Ammon's horn (tissue), 1 donor: ENCODE data around the gene LCE6A.
A peak's percentile ranks its signal among the peaks of the same experiment; 100 is the strongest.

Source experiments
- DNase-seq: peaks from one replicate; pipeline ENCODE4 v3.0.0-alpha.2; 2016; ENCODE audit warnings: low spot score

Gene LCE6A

GRCh38 chr1:152842556-152842955 lies at the start of gene LCE6A:
TSS of gene LCE6A (plus strand) at chr1:152842856. CDS start at chr1:152843521, 665 bp downstream.
- DNase-seq: no peak

- DNase-seq: no peak
Observed at GRCh38 chr1:152795686-152796085, 47.0 kb upstream of the LCE6A start.

- DNase-seq: no peak
Observed at GRCh38 chr1:152796421-152796820, 46.2 kb upstream of the LCE6A start, which contains the start of gene LCE1D. TSS of gene LCE1D (plus strand) at chr1:152796721. CDS start at chr1:152797795, 1,074 bp downstream.

- DNase-seq: no peak
Observed at GRCh38 chr1:152801333-152801732, 41.3 kb upstream of the LCE6A start.

GRCh38 chr1:152806576-152806975 lies 36.1 kb upstream of the LCE6A start, which contains the start of gene LCE1C:
TSS of gene LCE1C (minus strand) at chr1:152806651. CDS start at chr1:152805478, 1,173 bp downstream.
- no peak for DNase-seq

GRCh38 chr1:152811050-152811449 lies 31.6 kb upstream of the LCE6A start:
- no peak for DNase-seq

GRCh38 chr1:152811671-152812070 lies 31.0 kb upstream of the LCE6A start, which contains the start of gene LCE1B:
TSS of gene LCE1B (plus strand) at chr1:152811971. CDS start at chr1:152812447, 476 bp downstream.
- no peak for DNase-seq

- DNase-seq: no peak
Observed at GRCh38 chr1:152817309-152817708, 25.3 kb upstream of the LCE6A start.

GRCh38 chr1:152823294-152823693 lies 19.4 kb upstream of the LCE6A start:
- no peak for DNase-seq

GRCh38 chr1:152824964-152825363 lies 17.7 kb upstream of the LCE6A start:
- DNase-seq: no peak

GRCh38 chr1:152827173-152827572 lies 15.5 kb upstream of the LCE6A start, which contains the start of gene LCE1A:
TSS of gene LCE1A (plus strand) at chr1:152827473. CDS start at chr1:152827473, 0 bp downstream.
- DNase-seq: no peak

GRCh38 chr1:152836870-152837269 lies 5.8 kb upstream of the LCE6A start:
- DNase-seq: peak; percentile 6

- no peak for DNase-seq
Observed at GRCh38 chr1:152855661-152856060, 13.0 kb downstream of the LCE6A start.

- no peak for DNase-seq
Observed at GRCh38 chr1:152858062-152858461, 15.4 kb downstream of the LCE6A start.

- no peak for DNase-seq
Observed at GRCh38 chr1:152859696-152860095, 17.0 kb downstream of the LCE6A start, which contains the start of gene LCE7A. TSS of gene LCE7A (plus strand) at chr1:152859996. CDS start at chr1:152860698, 702 bp downstream.

- DNase-seq: no peak
Observed at GRCh38 chr1:152860129-152860528, 17.5 kb downstream of the LCE6A start.

- no peak for DNase-seq
Observed at GRCh38 chr1:152861374-152861773, 18.7 kb downstream of the LCE6A start.

GRCh38 chr1:152864443-152864842 lies 21.8 kb downstream of the LCE6A start:
- no peak for DNase-seq

- DNase-seq: no peak
Observed at GRCh38 chr1:152866321-152866720, 23.7 kb downstream of the LCE6A start.

GRCh38 chr1:152869808-152870419 lies 27.3 kb downstream of the LCE6A start:
- DNase-seq: peak; percentile 81

GRCh38 chr1:152870831-152871730 lies 28.4 kb downstream of the LCE6A start:
- DNase-seq: peak; percentile 24

- DNase-seq: no peak
Observed at GRCh38 chr1:152871731-152872126, 29.1 kb downstream of the LCE6A start.

- no peak for DNase-seq
Observed at GRCh38 chr1:152873495-152873894, 30.8 kb downstream of the LCE6A start.
